NCI-H2029 treated with DMSO at 0.1 percent for 48 hours (cell line): ENCODE measurements around the gene BPHL.
"Not testable (repeated sequence)": the region's sequence is repeated elsewhere in the genome, so short reads cannot be mapped to it uniquely, and the experiment has no call there.

Experiments used
- DNase-seq: peaks from one replicate; lab custom pipeline; 2025; lab: John Stamatoyannopoulos, UW

Gene BPHL

GRCh38 chr6:3156184-3157130 is 37.9 kb downstream of the BPHL start:
- DNase-seq = not testable (repeated sequence)

GRCh38 chr6:3157131-3157933 is 38.8 kb downstream of the BPHL start, which contains the start of gene TUBB2A:
TSS of gene TUBB2A (minus strand) at chr6:3157544. CDS start at chr6:3157463, 81 bp downstream.
- DNase-seq = peak; percentile 40

GRCh38 chr6:3159805-3160781 is 41.6 kb downstream of the BPHL start:
- no peak for DNase-seq

GRCh38 chr6:3162067-3162497 is 43.6 kb downstream of the BPHL start:
- no peak for DNase-seq

GRCh38 chr6:3162565-3163247 is 44.2 kb downstream of the BPHL start:
- DNase-seq = peak; percentile 65

- no peak for DNase-seq
These were observed 44.7 kb downstream of the BPHL start for GRCh38 chr6:3163248-3163594.

- no peak for DNase-seq
These were observed 45.9 kb downstream of the BPHL start for GRCh38 chr6:3164388-3164787.

- no peak for DNase-seq
These were observed 47.4 kb downstream of the BPHL start for GRCh38 chr6:3165631-3166534.

- not testable (repeated sequence) for DNase-seq
These were observed 48.2 kb downstream of the BPHL start for GRCh38 chr6:3166535-3167225.

GRCh38 chr6:3168046-3168445 is 49.5 kb downstream of the BPHL start:
- DNase-seq = not testable (repeated sequence)

- DNase-seq = not testable (repeated sequence)
These were observed 52.2 kb downstream of the BPHL start for GRCh38 chr6:3170676-3171075.

GRCh38 chr6:3171313-3172175 is 53.0 kb downstream of the BPHL start:
- DNase-seq = not testable (repeated sequence)

GRCh38 chr6:3172789-3173188 is 54.3 kb downstream of the BPHL start:
- not testable (repeated sequence) for DNase-seq

GRCh38 chr6:3173636-3174089 is 55.2 kb downstream of the BPHL start:
- not testable (repeated sequence) for DNase-seq

- DNase-seq = no peak
These were observed 57.3 kb downstream of the BPHL start for GRCh38 chr6:3175715-3176402.

GRCh38 chr6:3176562-3177355 is 58.2 kb downstream of the BPHL start:
- DNase-seq = no peak

- not testable (repeated sequence) for DNase-seq
These were observed 60.2 kb downstream of the BPHL start for GRCh38 chr6:3178666-3179065.
